ENCODE measurements around the gene REELD1.

Gene REELD1

DNA sequence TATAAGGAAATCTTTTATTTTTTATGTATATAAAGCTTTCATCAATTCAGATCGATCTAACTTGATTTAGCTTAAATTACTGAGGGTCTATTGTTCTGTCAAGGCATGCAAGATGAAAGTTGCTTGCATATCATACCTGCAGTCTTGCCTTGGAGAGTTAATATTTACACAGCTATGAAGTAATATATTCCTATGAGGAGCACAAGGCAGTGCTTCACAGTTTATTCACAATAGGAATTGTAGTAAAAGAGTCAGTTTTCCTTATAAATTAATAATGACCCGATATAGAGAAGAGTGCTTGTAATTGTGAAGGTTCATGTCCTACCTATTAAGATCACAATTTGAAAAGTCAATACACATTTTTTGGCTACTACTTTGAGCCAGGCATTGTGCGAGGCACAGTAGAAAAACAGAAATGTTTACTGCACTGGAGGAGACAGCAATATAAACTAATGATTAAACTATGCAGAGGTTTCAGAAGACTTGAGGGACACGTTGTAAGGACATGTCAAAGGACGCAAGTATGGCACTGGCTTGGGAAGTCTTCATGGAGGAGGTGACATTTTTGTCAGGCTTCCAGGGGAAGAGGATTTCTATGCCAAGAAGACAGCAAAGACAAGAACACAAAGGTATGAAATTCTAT, 38.8 kb downstream of the REELD1 start:
- Histone ChIP-seq H3K4me3 (ENCODE audit: low read length) (no peak overlapping the region), H3K27me3 (ENCODE audit: control insufficient read depth, low read length) (no peaks in the 10 kb centered on the region), H3K4me1 (ENCODE audit: control insufficient read depth, low read length) (no peaks in the 10 kb centered on the region), H3K4me2 (ENCODE audit: low read length) (no peak overlapping the region), H3K9me3 (ENCODE audit: control insufficient read depth, insufficient read depth, low read length) (no peaks in the 10 kb centered on the region), H3F3A (ENCODE audit: control insufficient read depth, insufficient read depth) (no peaks in the 10 kb centered on the region), H4K20me1 (ENCODE audit: control insufficient read depth, insufficient read depth, low read depth, low read length) (no peaks in the 10 kb centered on the region), H3K79me2 (ENCODE audit: control insufficient read depth, low read length) (no peaks in the 10 kb centered on the region), H3K9me2 (replicated peaks; ENCODE audit: control insufficient read depth, low read length) (no peaks in the 10 kb centered on the region), H3K27ac (ENCODE audit: low read depth, low read length) (no peak overlapping the region), H3K36me3 (ENCODE audit: control insufficient read depth, low read length) (no peaks in the 10 kb centered on the region)
- TF ChIP-seq CTCF (IDR thresholded peaks at IDR 0.05; ENCODE audit: low read depth, low read length, poor library complexity, severe bottlenecking) (no peak), EZH2phosphoT487 (IDR thresholded peaks at IDR 0.05; ENCODE audit: borderline replicate concordance, low read length) (no peak)

DNA sequence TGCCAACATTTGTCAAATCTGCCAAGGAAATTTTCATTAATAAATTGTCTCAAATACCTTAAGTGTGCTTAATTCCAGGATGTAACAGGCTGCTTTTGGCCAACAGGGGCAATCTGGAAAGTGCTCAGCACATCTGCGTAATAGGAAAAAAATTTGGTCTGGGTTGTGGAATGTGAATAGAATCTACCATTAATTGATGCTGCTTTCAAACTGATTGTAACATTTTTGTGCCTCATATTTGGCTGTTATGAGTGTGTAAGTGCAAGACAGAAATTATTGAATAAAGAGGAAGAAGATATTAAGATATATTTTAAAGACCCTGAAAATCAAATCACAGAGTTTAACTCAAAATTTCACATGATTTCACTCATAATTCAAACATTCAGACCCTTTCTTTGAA, 41.1 kb downstream of the REELD1 start:
- Histone ChIP-seq H3K4me2 (ENCODE audit: low read length) (no peak overlapping the region), H3K79me2 (ENCODE audit: control insufficient read depth, low read length) (no peaks in the 10 kb centered on the region), H4K20me1 (ENCODE audit: control insufficient read depth, insufficient read depth, low read depth, low read length) (no peaks in the 10 kb centered on the region), H3K4me1 (ENCODE audit: control insufficient read depth, low read length) (no peaks in the 10 kb centered on the region), H3K9me3 (ENCODE audit: control insufficient read depth, insufficient read depth, low read length) (no peaks in the 10 kb centered on the region), H3F3A (ENCODE audit: control insufficient read depth, insufficient read depth) (no peaks in the 10 kb centered on the region), H3K27me3 (ENCODE audit: control insufficient read depth, low read length) (no peaks in the 10 kb centered on the region), H3K27ac (ENCODE audit: low read depth, low read length) (no peak overlapping the region), H3K9me2 (replicated peaks; ENCODE audit: control insufficient read depth, low read length) (no peaks in the 10 kb centered on the region), H3K36me3 (ENCODE audit: control insufficient read depth, low read length) (no peaks in the 10 kb centered on the region), H3K4me3 (ENCODE audit: low read length) (no peak overlapping the region)
- TF ChIP-seq CTCF (IDR thresholded peaks at IDR 0.05; ENCODE audit: low read depth, low read length, poor library complexity, severe bottlenecking): no peak
- TF ChIP-seq EZH2phosphoT487 (IDR thresholded peaks at IDR 0.05; ENCODE audit: borderline replicate concordance, low read length): no peak

GRCh38 chr4:146255874-146256273, 41.5 kb downstream of the REELD1 start:
- Histone ChIP-seq H3F3A (ENCODE audit: control insufficient read depth, insufficient read depth) (no peaks in the 10 kb centered on the region), H3K9me2 (replicated peaks; ENCODE audit: control insufficient read depth, low read length) (no peaks in the 10 kb centered on the region), H3K9me3 (ENCODE audit: control insufficient read depth, insufficient read depth, low read length) (no peaks in the 10 kb centered on the region), H3K4me3 (ENCODE audit: low read length) (no peak overlapping the region), H3K79me2 (ENCODE audit: control insufficient read depth, low read length) (no peaks in the 10 kb centered on the region), H3K27ac (ENCODE audit: low read depth, low read length) (no peak overlapping the region), H3K27me3 (ENCODE audit: control insufficient read depth, low read length) (no peaks in the 10 kb centered on the region), H3K4me2 (ENCODE audit: low read length) (no peak overlapping the region), H4K20me1 (ENCODE audit: control insufficient read depth, insufficient read depth, low read depth, low read length) (no peaks in the 10 kb centered on the region), H3K4me1 (ENCODE audit: control insufficient read depth, low read length) (no peaks in the 10 kb centered on the region), H3K36me3 (ENCODE audit: control insufficient read depth, low read length) (no peaks in the 10 kb centered on the region)
- TF ChIP-seq CTCF (IDR thresholded peaks at IDR 0.05; ENCODE audit: low read depth, low read length, poor library complexity, severe bottlenecking): no peak
- TF ChIP-seq EZH2phosphoT487 (IDR thresholded peaks at IDR 0.05; ENCODE audit: borderline replicate concordance, low read length): no peak

Measured in DOHH2 (cell line).